NCI-H1105 treated with DMSO at 0.1 percent for 48 hours (cell line): Measurements from ENCODE around the gene METTL8.
"Not testable (repeated sequence)": the region's sequence is repeated elsewhere in the genome, so short reads cannot be mapped to it uniquely, and the experiment has no call there.

Experiments used
- DNase-seq: peaks from one replicate; lab custom pipeline; 2025; lab: John Stamatoyannopoulos, UW

The METTL8 gene

GRCh38 chr2:171345971-171346722 lies 87.6 kb downstream of the METTL8 start:
- no peak for DNase-seq

- no peak for DNase-seq
Observed at GRCh38 chr2:171344182-171344581, 89.6 kb downstream of the METTL8 start.

- DNase-seq = no peak
Observed at GRCh38 chr2:171342067-171342413, 91.8 kb downstream of the METTL8 start.

GRCh38 chr2:171341394-171342066 lies 92.3 kb downstream of the METTL8 start:
- DNase-seq = no peak

GRCh38 chr2:171334946-171335345 lies 98.8 kb downstream of the METTL8 start:
- DNase-seq = no peak

- DNase-seq = peak; percentile 9
Observed at GRCh38 chr2:171334171-171334570, 99.6 kb downstream of the METTL8 start.

GRCh38 chr2:171330155-171330956 lies 103.4 kb downstream of the METTL8 start:
- DNase-seq = no peak

GRCh38 chr2:171327043-171327496 lies 106.7 kb downstream of the METTL8 start:
- DNase-seq = no peak

GRCh38 chr2:171325886-171326585 lies 107.8 kb downstream of the METTL8 start:
- no peak for DNase-seq

- no peak for DNase-seq
Observed at GRCh38 chr2:171323971-171324528, 109.7 kb downstream of the METTL8 start.

GRCh38 chr2:171322928-171323327 lies 110.9 kb downstream of the METTL8 start:
- DNase-seq = no peak

GRCh38 chr2:171320731-171321130 lies 113.1 kb downstream of the METTL8 start:
- DNase-seq = no peak

GRCh38 chr2:171320208-171320621 lies 113.6 kb downstream of the METTL8 start:
- no peak for DNase-seq

GRCh38 chr2:171319164-171319810 lies 114.5 kb downstream of the METTL8 start:
- no peak for DNase-seq

- DNase-seq = no peak
Observed at GRCh38 chr2:171318463-171318934, 115.3 kb downstream of the METTL8 start.

GRCh38 chr2:171317492-171318125 lies 116.2 kb downstream of the METTL8 start:
- no peak for DNase-seq

GRCh38 chr2:171316755-171317337 lies 116.9 kb downstream of the METTL8 start:
- DNase-seq = no peak

GRCh38 chr2:171316220-171316619 lies 117.6 kb downstream of the METTL8 start:
- no peak for DNase-seq

GRCh38 chr2:171315781-171316180 lies 118.0 kb downstream of the METTL8 start:
- DNase-seq = no peak

- not testable (repeated sequence) for DNase-seq
Observed at GRCh38 chr2:171312182-171312581, 121.6 kb downstream of the METTL8 start.
